ENCODE results near the gene LAPTM5. TPM values are rescaled to one million over a fixed set of nuclear protein-coding genes. Genes with fewer than 3 reads are reported as not detected.

LAPTM5 gene
- total and polyA plus RNA-seq, 10 donors = 419 to 747 (median 577) TPM

DNA sequence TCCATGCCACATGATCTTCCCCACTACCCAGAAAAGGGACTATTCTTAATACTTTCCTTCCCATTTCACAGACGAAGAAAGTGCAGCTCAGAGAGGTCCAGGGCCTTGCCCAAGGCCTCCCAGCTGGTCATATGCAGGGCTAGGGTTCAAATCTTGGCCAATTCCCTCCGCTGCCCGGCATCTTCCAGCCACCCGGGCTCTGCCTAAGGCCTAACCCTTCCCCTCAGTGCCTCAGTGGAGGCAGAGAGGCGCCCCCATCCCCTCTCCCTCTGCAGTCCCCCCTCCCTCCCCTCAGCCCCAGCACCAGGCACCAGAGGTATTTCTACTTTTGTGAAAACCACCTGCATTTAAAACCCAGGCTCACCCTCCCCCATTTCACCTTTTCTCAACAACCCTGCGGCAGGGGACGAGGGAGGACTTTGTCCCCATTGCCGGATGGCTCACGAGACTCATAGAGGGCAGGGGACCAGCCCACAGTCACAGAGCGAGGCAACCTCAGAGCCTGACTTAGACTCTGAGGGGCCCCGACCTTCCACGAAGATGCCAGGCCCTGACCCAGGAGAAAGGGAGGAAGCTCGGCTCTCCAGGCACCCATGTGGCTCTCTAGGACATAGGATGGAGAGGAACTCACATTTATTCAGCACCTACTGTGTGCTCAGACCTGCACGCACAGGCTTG, 12.3 kb downstream of the LAPTM5 start:
- Histone ChIP-seq H3K9me3 (no peaks in the 10 kb centered on the region), H3K27me3 (replicated peaks in 1 of 7) (no peaks in the 10 kb centered on the region), H3K27ac (peak overlapping the region; percentile 79 to 99 (median 96)), H3K36me3 (peaks cover 0 to 90% (median 26%) of the 10 kb centered on the region in 6 donors), H3K4me1 (peaks cover 89 to 100% (median 100%) of the 10 kb centered on the region in 6 donors), H3K4me3 (peak overlapping the region in 1 of 8 donors; percentile 80)
- TF ChIP-seq POLR2AphosphoS5 (IDR thresholded peaks at IDR 0.05) (peak; percentile 34 to 43 (median 39)), POLR2A (IDR thresholded peaks at IDR 0.05) (no peak)
- intact Hi-C loops (cut with DNase I; ENCODE audit: low total_unique reads) = no loop called here
- WGBS, 5 donors = 54 to 63% (median 56%) methylated on average over 14 of the region's 14 CpGs
- DNase-seq = peak; percentile 78

DNA sequence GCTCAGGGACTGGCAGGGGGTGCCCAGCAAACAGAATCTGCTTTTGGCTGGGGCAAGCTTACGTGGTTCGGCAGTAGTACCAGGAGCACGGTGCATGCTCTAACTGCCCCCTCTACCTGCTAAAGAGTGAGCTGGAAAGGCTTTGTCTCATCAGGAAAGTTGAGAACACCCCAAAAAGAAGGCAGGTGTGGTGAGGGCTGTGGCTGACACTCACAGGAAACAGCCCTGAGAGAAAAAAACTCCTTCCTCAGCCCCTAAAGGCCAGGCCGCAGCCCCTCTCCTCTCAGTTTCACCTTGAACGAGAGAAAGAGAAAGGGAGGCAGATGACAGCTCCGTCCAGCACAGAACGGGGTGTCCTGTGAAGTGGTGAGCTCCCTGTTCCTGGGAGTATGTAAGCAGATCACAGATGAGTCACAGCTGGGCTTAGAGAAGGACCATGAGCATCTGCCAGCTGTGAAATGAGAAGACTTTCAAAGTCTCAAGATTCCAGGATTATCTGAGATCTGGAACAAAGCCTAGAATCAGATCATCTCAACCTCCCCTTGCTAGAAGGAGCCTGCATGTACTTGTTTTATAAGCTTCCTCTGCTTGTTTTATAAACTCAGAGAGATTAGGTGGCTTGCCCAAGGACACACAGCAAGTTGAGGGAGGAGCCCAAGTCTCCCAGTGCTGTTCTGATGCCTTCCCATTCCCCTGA, 13.4 kb downstream of the LAPTM5 start:
- Histone ChIP-seq H3K4me3 (peak overlapping the region in 7 of 8 donors; percentile 0 to 80 (median 13)), H3K4me1 (peaks cover 79 to 100% (median 92%) of the 10 kb centered on the region in 6 donors), H3K36me3 (peaks cover 0 to 90% (median 34%) of the 10 kb centered on the region in 6 donors), H3K9me3 (no peaks in the 10 kb centered on the region), H3K27ac (peak overlapping the region; percentile 79 to 99 (median 96)), H3K27me3 (replicated peaks in 1 of 7) (no peaks in the 10 kb centered on the region)
- peak; percentile 76 for DNase-seq
- 26 to 40% (median 37%) methylated on average over 7 of the region's 7 CpGs for WGBS, 5 donors
- intact Hi-C loops (cut with DNase I; ENCODE audit: low total_unique reads) = no loop called here
- TF ChIP-seq, protein P1, sequence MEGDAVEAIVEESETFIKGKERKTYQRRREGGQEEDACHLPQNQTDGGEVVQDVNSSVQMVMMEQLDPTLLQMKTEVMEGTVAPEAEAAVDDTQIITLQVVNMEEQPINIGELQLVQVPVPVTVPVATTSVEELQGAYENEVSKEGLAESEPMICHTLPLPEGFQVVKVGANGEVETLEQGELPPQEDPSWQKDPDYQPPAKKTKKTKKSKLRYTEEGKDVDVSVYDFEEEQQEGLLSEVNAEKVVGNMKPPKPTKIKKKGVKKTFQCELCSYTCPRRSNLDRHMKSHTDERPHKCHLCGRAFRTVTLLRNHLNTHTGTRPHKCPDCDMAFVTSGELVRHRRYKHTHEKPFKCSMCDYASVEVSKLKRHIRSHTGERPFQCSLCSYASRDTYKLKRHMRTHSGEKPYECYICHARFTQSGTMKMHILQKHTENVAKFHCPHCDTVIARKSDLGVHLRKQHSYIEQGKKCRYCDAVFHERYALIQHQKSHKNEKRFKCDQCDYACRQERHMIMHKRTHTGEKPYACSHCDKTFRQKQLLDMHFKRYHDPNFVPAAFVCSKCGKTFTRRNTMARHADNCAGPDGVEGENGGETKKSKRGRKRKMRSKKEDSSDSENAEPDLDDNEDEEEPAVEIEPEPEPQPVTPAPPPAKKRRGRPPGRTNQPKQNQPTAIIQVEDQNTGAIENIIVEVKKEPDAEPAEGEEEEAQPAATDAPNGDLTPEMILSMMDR (IDR thresholded peaks at IDR 0.05 in 8 of 11, conservative IDR thresholded peaks at IDR 0.05 in 3 of 11) = no peak
- TF ChIP-seq POLR2AphosphoS5 (IDR thresholded peaks at IDR 0.05) = peak in 2 of 3 donors; percentile 42 to 74

DNA sequence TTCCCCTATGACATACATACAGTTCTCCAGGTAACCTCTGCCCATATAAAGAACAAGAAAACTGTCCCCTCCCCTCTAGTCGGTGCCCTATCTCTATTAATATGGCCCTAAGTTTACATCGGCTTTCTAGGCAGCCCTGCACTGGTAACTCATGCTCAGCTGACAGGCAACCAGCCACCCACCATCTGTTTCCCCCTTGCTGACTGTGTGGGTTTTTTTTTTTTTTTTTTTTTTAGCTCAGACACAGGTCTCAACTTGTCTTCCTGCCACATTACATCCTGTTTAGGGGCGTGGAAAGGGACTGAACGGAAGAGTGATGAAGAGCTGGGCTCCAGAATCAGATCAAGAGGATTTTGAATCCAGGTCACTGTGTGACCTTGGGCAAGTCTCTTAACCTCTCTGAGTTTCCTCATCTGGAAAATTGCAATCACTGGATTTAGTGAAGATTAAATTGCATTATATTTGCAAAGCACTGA, 14.0 kb downstream of the LAPTM5 start:
- TF ChIP-seq POLR2AphosphoS5 (IDR thresholded peaks at IDR 0.05) (peak in 1 of 3 donors; percentile 84), POLR2A (IDR thresholded peaks at IDR 0.05) (no peak)
- TF ChIP-seq, protein P1 (IDR thresholded peaks at IDR 0.05 in 8 of 11, conservative IDR thresholded peaks at IDR 0.05 in 3 of 11) = no peak
- Histone ChIP-seq H3K9me3 (no peaks in the 10 kb centered on the region), H3K4me3 (peak overlapping the region in 7 of 8 donors; percentile 0 to 80 (median 13)), H3K27ac (peak overlapping the region; percentile 79 to 99 (median 96)), H3K27me3 (replicated peaks in 1 of 7) (no peaks in the 10 kb centered on the region), H3K4me1 (peaks cover 74 to 100% (median 88%) of the 10 kb centered on the region in 6 donors), H3K36me3 (peaks cover 2 to 90% (median 39%) of the 10 kb centered on the region in 6 donors)
- intact Hi-C loops (cut with DNase I; ENCODE audit: low total_unique reads) = no loop called here
- peak; percentile 87 for DNase-seq
- WGBS, 5 donors = 9 to 17% (median 11%) methylated on average over 4 of the region's 4 CpGs

DNA sequence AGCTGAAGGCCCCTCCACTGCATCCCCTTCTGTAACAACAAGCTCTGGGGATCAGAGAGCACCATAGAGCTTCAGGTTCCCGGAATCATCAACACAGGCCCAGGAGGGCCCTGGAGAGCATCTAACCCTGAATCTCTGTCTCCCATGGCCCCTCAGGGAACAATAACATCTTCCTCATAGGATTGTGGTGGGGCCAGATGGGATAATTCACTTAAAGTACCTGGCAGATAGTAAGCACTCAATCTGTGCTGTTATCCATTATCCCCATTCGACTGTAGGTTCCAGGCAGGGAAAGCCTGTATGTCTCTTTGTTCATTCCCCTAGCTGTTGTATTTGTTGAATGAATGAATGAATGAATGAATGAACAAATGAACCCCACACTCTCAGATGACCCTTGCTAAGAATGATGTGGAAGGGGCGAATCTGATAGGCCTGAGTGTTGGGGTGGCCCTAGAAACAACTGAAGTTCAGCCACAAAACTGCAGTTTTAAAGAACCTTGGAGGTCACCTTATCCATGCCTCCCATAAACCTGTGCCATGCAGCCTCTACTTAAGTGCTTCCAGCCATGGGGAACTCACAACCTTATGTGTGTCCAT, 14.5 kb downstream of the LAPTM5 start:
- no peaks in the 10 kb centered on the region for H3K27me3 ChIP-seq (replicated peaks in 1 of 7)
- peak overlapping the region in 1 of 8 donors; percentile 80 for H3K4me3 ChIP-seq
- H3K27ac ChIP-seq = peak overlapping the region; percentile 37 to 99 (median 96)
- intact Hi-C loops (cut with DNase I; ENCODE audit: low total_unique reads) = no loop called here
- no peaks in the 10 kb centered on the region for H3K9me3 ChIP-seq
- peaks cover 4 to 90% (median 45%) of the 10 kb centered on the region in 6 donors for H3K36me3 ChIP-seq
- H3K4me1 ChIP-seq = peaks cover 69 to 100% (median 84%) of the 10 kb centered on the region in 6 donors
- WGBS, 5 donors = 93 to 98% (median 95%) methylated on average over 3 of the region's 3 CpGs
- no peak for DNase-seq
- TF ChIP-seq POLR2AphosphoS5 (IDR thresholded peaks at IDR 0.05) (no peak), POLR2A (IDR thresholded peaks at IDR 0.05) (no peak)
- TF ChIP-seq, protein P1 (IDR thresholded peaks at IDR 0.05 in 8 of 11, conservative IDR thresholded peaks at IDR 0.05 in 3 of 11) = no peak

All from spleen (tissue), 11 donors.